Fibroblast of villous mesenchyme (primary cell): Measurements from ENCODE around the gene EIF3B. TPM values are rescaled to one million over a fixed set of nuclear protein-coding genes. Genes with fewer than 3 reads are reported as not detected.
"Not testable (repeated sequence)": the region's sequence is repeated elsewhere in the genome, so short reads cannot be mapped to it uniquely, and the experiment has no call there.

Source experiments
- DNase-seq: peaks from one replicate; pipeline ENCODE4 v3.0.0-alpha.2; 2010; ENCODE audit warnings: low read depth
- H3K4me3 ChIP-seq: 2 replicates; pipeline ENCODE4 v1.5.1; 2011; ENCODE audit warnings: low read depth, mild to moderate bottlenecking, low read length
- CTCF ChIP-seq: IDR thresholded peaks from 2 replicates; pipeline ENCODE4 v1.5.1; 2012; ENCODE audit warnings: low read depth, mild to moderate bottlenecking, low read length; ENCODE audit not compliant: insufficient read depth
- total RNA-seq: library from RNA; depleted of rRNA; stranded (reverse); fragments of >200 nt; gene quantifications from 2 replicates; pipeline ENCODE4 v1.2.3, GENCODE V29; 2012

Gene EIF3B
- total RNA-seq, result 189 and 210 TPM in 2 replicates

GRCh38 chr7:2354186-2354938 is at the start of gene EIF3B:
Gene EIF3B, plus strand, starts transcription at chr7:2354827. Its CDS starts 95 bp downstream, at chr7:2354922.
- DNase-seq, result peak; percentile 97
- H3K4me3 ChIP-seq, result peak within 1 kb of the TSS; percentile 84
- TF ChIP-seq CTCF, result no peak

- DNase-seq, H3K4me3 ChIP-seq: not testable (repeated sequence)
Measured at GRCh38 chr7:2305258-2305657, 49.4 kb upstream of the EIF3B start.

GRCh38 chr7:2306688-2307087 is 47.9 kb upstream of the EIF3B start:
- no peak for DNase-seq
- no peak for TF ChIP-seq CTCF
- H3K4me3 ChIP-seq, result no peak overlapping the region

GRCh38 chr7:2307690-2308107 is 46.9 kb upstream of the EIF3B start:
- no peak for DNase-seq
- no peak overlapping the region for H3K4me3 ChIP-seq
- TF ChIP-seq CTCF, result no peak

- DNase-seq, result peak; percentile 90
- no peak for TF ChIP-seq CTCF
- peak overlapping the region; percentile 18 for H3K4me3 ChIP-seq
Measured at GRCh38 chr7:2309889-2310331, 44.7 kb upstream of the EIF3B start.

- DNase-seq, result no peak
- H3K4me3 ChIP-seq, result no peak overlapping the region
- TF ChIP-seq CTCF, result no peak
Measured at GRCh38 chr7:2312267-2312929, 42.2 kb upstream of the EIF3B start.

- DNase-seq, result peak; percentile 19
- TF ChIP-seq CTCF, result no peak
- H3K4me3 ChIP-seq, result peak overlapping the region; percentile 83
Measured at GRCh38 chr7:2313450-2314208, 41.0 kb upstream of the EIF3B start.
